ENCODE results near the gene CYP3A5. TPM values are rescaled to one million over a fixed set of nuclear protein-coding genes. Genes with fewer than 3 reads are reported as not detected.

The CYP3A5 gene
- polyA plus RNA-seq, 2 of the 4 experiments (the other 2 are of a cell fraction), result 2.3 to 9.7 TPM

- TF ChIP-seq REST (IDR thresholded peaks at IDR 0.05) (no peak), CTCF (IDR thresholded peaks at IDR 0.05) (no peak), MYC (IDR thresholded peaks at IDR 0.05; ENCODE audit: borderline replicate concordance, low read length) (no peak), CEBPB (IDR thresholded peaks at IDR 0.05) (no peak), MAFK (IDR thresholded peaks at IDR 0.05; ENCODE audit: partially characterized antibody) (no peak), JUN (IDR thresholded peaks at IDR 0.05) (no peak), PHF8 (IDR thresholded peaks at IDR 0.05; ENCODE audit: borderline replicate concordance, low read depth) (no peak)
These were observed 30.2 kb upstream of the CYP3A5 start (continued) for GRCh38 chr7:99709838-99710578.

- Histone ChIP-seq H3K9me3 (no peaks in the 10 kb centered on the region), H3K27ac (no peak overlapping the region), H3K4me2 (no peak overlapping the region), H3K4me3 (no peak overlapping the region), H3K4me1 (no peaks in the 10 kb centered on the region)
- WGBS (ENCODE audit: missing lambda C conversion rate), result 84% methylated on average over 2 of the region's 2 CpGs
- POLR2A ChIA-PET, result no interaction called here
- ATAC-seq, result no peak
- no peak for TF ChIP-seq CBX8 (IDR thresholded peaks at IDR 0.05)
- no peak for TF ChIP-seq HEYL (CRISPR knock-in tag; IDR thresholded peaks at IDR 0.05)
- TF ChIP-seq EHMT2 (IDR thresholded peaks at IDR 0.05; ENCODE audit: low read depth), result no peak
- TF ChIP-seq ZFP36 (IDR thresholded peaks at IDR 0.05; ENCODE audit: borderline replicate concordance, partially characterized antibody), result no peak
- no peak for TF ChIP-seq MAFK (IDR thresholded peaks at IDR 0.05; ENCODE audit: partially characterized antibody)
- TF ChIP-seq PBX3 (IDR thresholded peaks at IDR 0.05), result no peak
- TF ChIP-seq E2F6 (IDR thresholded peaks at IDR 0.05; ENCODE audit: borderline replicate concordance, low read depth), result no peak
- TF ChIP-seq ELK1 (IDR thresholded peaks at IDR 0.05; ENCODE audit: low read depth, low read length), result no peak
- no peak for TF ChIP-seq MAZ (IDR thresholded peaks at IDR 0.05; ENCODE audit: borderline replicate concordance, low read depth, low read length)
- TF ChIP-seq ESRRA (IDR thresholded peaks at IDR 0.05; ENCODE audit: borderline replicate concordance, low read length), result no peak
- TF ChIP-seq ZSCAN20 (CRISPR knock-in tag; IDR thresholded peaks at IDR 0.05), result no peak
- no peak for DNase-seq (ENCODE audit: low read depth in 1 of 2, low spot score in 1 of 2)
- CTCF ChIA-PET, result no interaction called here
- no peak for FAIRE-seq
These were observed 29.5 kb upstream of the CYP3A5 start for GRCh38 chr7:99709260-99709659.

Data from A549 (cell line).